ENCODE data around the gene C6orf15.
A peak's percentile ranks its signal among the peaks of the same experiment; 100 is the strongest.

C6orf15 gene

GRCh38 chr6:31115941-31116560, 3.7 kb upstream of the C6orf15 start:
- H3K9ac ChIP-seq (ENCODE audit: low read length) = no peak overlapping the region
- no peaks in the 10 kb centered on the region for H3K36me3 ChIP-seq (ENCODE audit: insufficient read depth, low read length)
- no peak overlapping the region for H3K4me3 ChIP-seq (ENCODE audit: low read depth in 1 of 2, low read length in 2 of 2)
- no peak overlapping the region for H3K27ac ChIP-seq (ENCODE audit: low read depth, low read length)
- no peaks in the 10 kb centered on the region for H3K27me3 ChIP-seq (ENCODE audit: control insufficient read depth in 1 of 2, insufficient read depth in 2 of 2, low read length in 2 of 2)
- peaks cover 33% of the 10 kb centered on the region for H3K4me1 ChIP-seq (ENCODE audit: insufficient read depth, low read length)
- H3K9me3 ChIP-seq (ENCODE audit: low read length) = no peaks in the 10 kb centered on the region

DNA sequence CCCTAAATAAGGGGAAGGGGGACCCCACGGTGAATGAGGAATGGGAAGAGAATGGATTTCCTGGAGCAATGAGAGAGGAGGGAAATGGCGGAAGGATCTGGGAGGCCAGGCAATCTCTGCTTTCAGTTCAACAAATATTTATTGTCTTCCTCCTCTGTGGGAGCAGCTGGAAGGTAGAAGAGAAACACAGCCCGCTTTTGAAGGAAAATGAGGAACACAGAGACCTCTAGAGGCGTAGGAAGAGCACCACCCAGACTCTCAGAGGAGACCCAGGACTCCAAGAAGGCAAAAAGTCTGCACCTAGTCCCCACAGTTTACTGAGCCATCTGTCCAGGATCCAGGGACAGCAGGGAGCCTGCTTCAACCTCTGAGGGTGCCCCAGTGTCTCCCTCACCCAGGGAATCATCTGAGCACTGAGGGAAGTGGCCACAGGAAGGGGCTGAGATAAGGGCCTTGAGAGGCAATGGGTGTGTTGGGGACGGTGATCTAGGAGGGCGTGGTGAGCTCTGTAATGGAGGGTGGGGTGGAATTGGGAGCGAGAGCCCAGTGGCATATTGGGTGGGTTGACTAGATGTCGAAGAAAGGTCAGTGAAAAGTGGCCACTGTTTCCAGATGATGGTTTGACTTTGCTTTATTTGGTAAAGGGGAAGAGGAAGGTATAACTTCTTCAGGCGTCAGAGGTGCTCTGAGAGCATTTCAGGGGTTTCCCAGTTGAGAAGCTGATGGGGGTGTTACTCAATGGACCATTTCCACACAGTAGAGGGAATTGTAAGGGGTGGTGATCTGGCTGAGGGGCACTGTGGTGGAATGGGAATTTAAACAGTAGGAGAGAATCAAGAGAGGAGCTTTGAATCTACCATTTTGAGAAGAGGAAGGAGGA, 2.8 kb upstream of the C6orf15 start:
- H3K4me3 ChIP-seq (ENCODE audit: low read depth in 1 of 2, low read length in 2 of 2) = peak overlapping the region in 1 of 2 donors; percentile 37
- peaks cover 33% of the 10 kb centered on the region for H3K4me1 ChIP-seq (ENCODE audit: insufficient read depth, low read length)
- H3K9me3 ChIP-seq (ENCODE audit: low read length) = no peaks in the 10 kb centered on the region
- H3K27ac ChIP-seq (ENCODE audit: low read depth, low read length) = peak overlapping the region; percentile 68
- H3K36me3 ChIP-seq (ENCODE audit: insufficient read depth, low read length) = no peaks in the 10 kb centered on the region
- peak overlapping the region; percentile 9 for H3K9ac ChIP-seq (ENCODE audit: low read length)
- no peaks in the 10 kb centered on the region for H3K27me3 ChIP-seq (ENCODE audit: control insufficient read depth in 1 of 2, insufficient read depth in 2 of 2, low read length in 2 of 2)

DNA sequence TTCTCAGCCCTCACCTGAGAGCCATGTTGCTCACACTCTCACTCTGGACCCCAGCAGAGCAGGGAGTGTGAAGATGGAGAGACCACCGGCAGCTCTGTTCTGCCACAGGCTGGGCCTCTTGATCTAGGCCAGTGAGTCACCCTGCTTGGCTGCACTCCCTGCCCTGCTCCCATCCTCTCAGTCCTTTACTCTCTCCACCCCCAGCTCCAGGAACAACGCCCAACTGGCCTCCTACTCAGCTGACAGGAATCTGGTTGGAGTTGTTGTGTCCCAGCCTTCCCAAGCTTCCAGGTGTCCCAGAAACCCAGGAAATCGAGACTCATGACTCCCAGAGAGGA, 2.1 kb upstream of the C6orf15 start, which contains the start of gene PSORS1C1:
TSS of gene PSORS1C1 (plus strand) at position 260 of the 338 bp plus-strand sequence. CDS start 14,833 bp downstream, outside the sequence.
- H3K4me3 ChIP-seq (ENCODE audit: low read depth in 1 of 2, low read length in 2 of 2) = peak within 1 kb of the TSS in 1 of 2 donors; percentile 37
- no peaks in the 10 kb centered on the region for H3K27me3 ChIP-seq (ENCODE audit: control insufficient read depth in 1 of 2, insufficient read depth in 2 of 2, low read length in 2 of 2)
- peak within 1 kb of the TSS; percentile 9 for H3K9ac ChIP-seq (ENCODE audit: low read length)
- H3K4me1 ChIP-seq (ENCODE audit: insufficient read depth, low read length) = peaks cover 33% of the 10 kb centered on the region
- no peaks in the 10 kb centered on the region for H3K36me3 ChIP-seq (ENCODE audit: insufficient read depth, low read length)
- H3K9me3 ChIP-seq (ENCODE audit: low read length) = no peaks in the 10 kb centered on the region
- H3K27ac ChIP-seq (ENCODE audit: low read depth, low read length) = peak within 1 kb of the TSS; percentile 68

GRCh38 chr6:31113861-31114540, 1.6 kb upstream of the C6orf15 start:
- no peaks in the 10 kb centered on the region for H3K27me3 ChIP-seq (ENCODE audit: control insufficient read depth in 1 of 2, insufficient read depth in 2 of 2, low read length in 2 of 2)
- no peak overlapping the region for H3K9ac ChIP-seq (ENCODE audit: low read length)
- H3K27ac ChIP-seq (ENCODE audit: low read depth, low read length) = peak overlapping the region; percentile 68

GRCh38 chr6:31111712-31112111, 663 bp downstream of the C6orf15 start:
- H3K4me1 ChIP-seq (ENCODE audit: insufficient read depth, low read length) = peaks cover 29% of the 10 kb centered on the region
- H3K27me3 ChIP-seq (ENCODE audit: control insufficient read depth in 1 of 2, insufficient read depth in 2 of 2, low read length in 2 of 2) = no peaks in the 10 kb centered on the region
- H3K9ac ChIP-seq (ENCODE audit: low read length) = no peak overlapping the region
- no peak overlapping the region for H3K4me3 ChIP-seq (ENCODE audit: low read depth in 1 of 2, low read length in 2 of 2)
- H3K36me3 ChIP-seq (ENCODE audit: insufficient read depth, low read length) = no peaks in the 10 kb centered on the region
- H3K9me3 ChIP-seq (ENCODE audit: low read length) = no peaks in the 10 kb centered on the region
- no peak overlapping the region for H3K27ac ChIP-seq (ENCODE audit: low read depth, low read length)

More at GRCh38 chr6:31113861-31114540, 1.6 kb upstream of the C6orf15 start:
- H3K4me1 ChIP-seq (ENCODE audit: insufficient read depth, low read length) = peaks cover 33% of the 10 kb centered on the region
- no peaks in the 10 kb centered on the region for H3K9me3 ChIP-seq (ENCODE audit: low read length)
- peak overlapping the region in 1 of 2 donors; percentile 37 for H3K4me3 ChIP-seq (ENCODE audit: low read depth in 1 of 2, low read length in 2 of 2)
- H3K36me3 ChIP-seq (ENCODE audit: insufficient read depth, low read length) = no peaks in the 10 kb centered on the region

DNA sequence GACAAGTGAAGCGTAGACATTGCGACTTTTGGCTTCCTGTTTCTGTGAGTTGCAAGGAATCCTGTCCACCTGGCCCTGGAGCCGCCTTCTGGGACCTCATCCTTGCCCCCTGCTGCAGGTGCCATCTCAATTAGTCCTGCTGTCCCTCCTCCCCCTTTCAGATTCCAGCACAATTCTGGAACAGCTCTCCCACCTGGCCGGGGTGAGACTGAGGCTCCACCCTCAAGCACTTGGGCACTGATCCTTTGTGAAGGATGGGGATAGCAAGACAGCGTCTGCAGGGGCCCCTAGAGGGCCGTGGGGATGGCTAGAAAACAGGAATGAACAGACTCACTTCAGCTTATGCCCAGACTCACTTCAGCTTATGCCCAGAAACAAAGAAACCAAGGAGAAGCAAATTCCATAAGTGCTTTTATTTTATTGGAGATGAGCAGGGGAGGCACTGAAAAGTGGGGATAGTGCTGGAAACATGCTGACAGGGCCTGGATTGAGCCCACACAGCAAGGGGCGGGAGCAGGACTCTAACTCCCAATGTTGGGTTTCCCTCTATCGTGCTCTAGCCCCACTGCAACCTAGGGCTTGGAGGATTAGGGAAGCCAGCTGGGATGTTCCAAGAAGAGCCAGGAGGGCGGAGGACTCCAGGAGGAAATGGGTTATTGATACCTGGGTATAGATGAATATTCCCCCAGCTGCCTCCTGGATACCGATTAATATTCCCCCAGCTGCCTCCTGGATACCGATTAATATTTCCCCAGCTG, 1.4 kb downstream of the C6orf15 start:
- H3K27me3 ChIP-seq (ENCODE audit: control insufficient read depth in 1 of 2, insufficient read depth in 2 of 2, low read length in 2 of 2) = no peaks in the 10 kb centered on the region
- H3K36me3 ChIP-seq (ENCODE audit: insufficient read depth, low read length) = no peaks in the 10 kb centered on the region
- H3K9ac ChIP-seq (ENCODE audit: low read length) = no peak overlapping the region
- H3K4me1 ChIP-seq (ENCODE audit: insufficient read depth, low read length) = peaks cover 26% of the 10 kb centered on the region
- H3K4me3 ChIP-seq (ENCODE audit: low read depth in 1 of 2, low read length in 2 of 2) = no peak overlapping the region
- H3K27ac ChIP-seq (ENCODE audit: low read depth, low read length) = no peak overlapping the region
- H3K9me3 ChIP-seq (ENCODE audit: low read length) = no peaks in the 10 kb centered on the region

GRCh38 chr6:31107052-31107451, 5.3 kb downstream of the C6orf15 start:
- no peaks in the 10 kb centered on the region for H3K4me1 ChIP-seq (ENCODE audit: insufficient read depth, low read length)
- no peaks in the 10 kb centered on the region for H3K27me3 ChIP-seq (ENCODE audit: control insufficient read depth in 1 of 2, insufficient read depth in 2 of 2, low read length in 2 of 2)
- H3K4me3 ChIP-seq (ENCODE audit: low read depth in 1 of 2, low read length in 2 of 2) = no peak overlapping the region
- H3K27ac ChIP-seq (ENCODE audit: low read depth, low read length) = no peak overlapping the region
- no peak overlapping the region for H3K9ac ChIP-seq (ENCODE audit: low read length)
- no peaks in the 10 kb centered on the region for H3K9me3 ChIP-seq (ENCODE audit: low read length)
- no peaks in the 10 kb centered on the region for H3K36me3 ChIP-seq (ENCODE audit: insufficient read depth, low read length)

DNA sequence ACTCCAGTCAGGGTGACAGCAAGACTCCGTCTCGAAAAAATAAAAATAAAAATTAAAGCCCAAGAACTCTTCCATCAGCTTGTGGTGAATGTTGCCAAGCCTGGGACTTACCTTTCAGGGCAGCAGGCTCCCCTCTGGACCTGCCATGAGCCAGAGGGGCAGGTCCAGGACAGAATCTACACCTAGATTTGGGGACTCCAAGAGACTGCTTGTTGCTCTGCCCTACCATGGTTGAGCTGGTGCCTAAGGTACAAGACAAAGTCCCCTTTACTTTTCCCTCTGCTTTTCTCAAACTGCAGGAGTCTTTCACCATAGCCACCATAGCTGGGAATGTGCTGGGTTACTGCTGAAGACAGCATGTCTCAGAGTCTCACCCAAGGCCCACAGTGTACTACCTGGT, 9.2 kb downstream of the C6orf15 start:
- no peaks in the 10 kb centered on the region for H3K4me1 ChIP-seq (ENCODE audit: insufficient read depth, low read length)
- H3K9ac ChIP-seq (ENCODE audit: low read length) = no peak overlapping the region
- H3K27me3 ChIP-seq (ENCODE audit: control insufficient read depth in 1 of 2, insufficient read depth in 2 of 2, low read length in 2 of 2) = no peaks in the 10 kb centered on the region
- no peak overlapping the region for H3K4me3 ChIP-seq (ENCODE audit: low read depth in 1 of 2, low read length in 2 of 2)
- no peaks in the 10 kb centered on the region for H3K9me3 ChIP-seq (ENCODE audit: low read length)
- no peaks in the 10 kb centered on the region for H3K36me3 ChIP-seq (ENCODE audit: insufficient read depth, low read length)
- H3K27ac ChIP-seq (ENCODE audit: low read depth, low read length) = no peak overlapping the region

DNA sequence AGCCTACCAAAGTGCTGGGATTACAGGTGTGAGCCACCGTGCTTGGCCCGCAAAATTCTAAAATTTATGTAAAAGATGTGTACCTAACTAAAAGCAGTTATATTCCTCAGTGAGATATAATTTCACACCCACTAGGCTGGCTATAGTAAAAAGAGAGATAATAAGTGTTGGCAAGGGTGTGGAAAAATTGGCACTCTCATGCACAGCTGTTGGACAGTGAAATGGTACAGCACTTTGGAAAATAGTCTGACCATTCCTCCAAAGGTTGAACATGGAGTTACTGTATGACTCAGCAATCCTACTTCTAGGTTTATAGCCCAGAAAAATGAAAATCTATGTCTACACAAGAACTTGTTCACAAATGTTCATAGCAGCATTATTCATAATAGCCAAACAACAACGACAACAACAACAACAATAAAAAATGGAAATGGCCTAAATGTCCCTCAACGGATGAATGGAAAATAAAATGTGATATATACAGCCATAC, 13.9 kb downstream of the C6orf15 start:
- Histone ChIP-seq H3K9me3 (ENCODE audit: low read length) (no peaks in the 10 kb centered on the region), H3K36me3 (ENCODE audit: insufficient read depth, low read length) (no peaks in the 10 kb centered on the region), H3K9ac (ENCODE audit: low read length) (no peak overlapping the region), H3K27me3 (ENCODE audit: control insufficient read depth in 1 of 2, insufficient read depth in 2 of 2, low read length in 2 of 2) (no peaks in the 10 kb centered on the region), H3K4me1 (ENCODE audit: insufficient read depth, low read length) (no peaks in the 10 kb centered on the region), H3K27ac (ENCODE audit: low read depth, low read length) (no peak overlapping the region), H3K4me3 (ENCODE audit: low read depth in 1 of 2, low read length in 2 of 2) (no peak overlapping the region)

- Histone ChIP-seq H3K27me3 (ENCODE audit: control insufficient read depth in 1 of 2, insufficient read depth in 2 of 2, low read length in 2 of 2) (no peaks in the 10 kb centered on the region), H3K4me3 (ENCODE audit: low read depth in 1 of 2, low read length in 2 of 2) (no peak overlapping the region), H3K36me3 (ENCODE audit: insufficient read depth, low read length) (no peaks in the 10 kb centered on the region), H3K27ac (ENCODE audit: low read depth, low read length) (no peak overlapping the region), H3K9ac (ENCODE audit: low read length) (no peak overlapping the region), H3K9me3 (ENCODE audit: low read length) (no peaks in the 10 kb centered on the region), H3K4me1 (ENCODE audit: insufficient read depth, low read length) (no peaks in the 10 kb centered on the region)
These were observed 15.7 kb downstream of the C6orf15 start for GRCh38 chr6:31096656-31097055.

GRCh38 chr6:31096215-31096614, 16.2 kb downstream of the C6orf15 start:
- Histone ChIP-seq H3K9ac (ENCODE audit: low read length) (no peak overlapping the region), H3K4me3 (ENCODE audit: low read depth in 1 of 2, low read length in 2 of 2) (no peak overlapping the region), H3K4me1 (ENCODE audit: insufficient read depth, low read length) (no peaks in the 10 kb centered on the region), H3K36me3 (ENCODE audit: insufficient read depth, low read length) (no peaks in the 10 kb centered on the region), H3K9me3 (ENCODE audit: low read length) (no peaks in the 10 kb centered on the region), H3K27me3 (ENCODE audit: control insufficient read depth in 1 of 2, insufficient read depth in 2 of 2, low read length in 2 of 2) (no peaks in the 10 kb centered on the region), H3K27ac (ENCODE audit: low read depth, low read length) (no peak overlapping the region)

All from muscle layer of colon (tissue), 2 donors.